Measurements from ENCODE around the gene B3GAT3. TPM values are rescaled to one million over a fixed set of nuclear protein-coding genes. Genes with fewer than 3 reads are reported as not detected.
A peak's percentile ranks its signal among the peaks of the same experiment; 100 is the strongest.

B3GAT3 gene
- total and polyA plus RNA-seq, 7 donors: 9.7 to 47.5 (median 16.1) TPM

- peak; percentile 100 for DNase-seq
- TF ChIP-seq POLR2AphosphoS5 (IDR thresholded peaks at IDR 0.05) (peak; percentile 83 to 97 (median 94)), POLR2A (IDR thresholded peaks at IDR 0.05) (peak; percentile 81 to 86), CTCF (IDR thresholded peaks at IDR 0.05) (no peak), EP300 (IDR thresholded peaks at IDR 0.05) (no peak)
- Histone ChIP-seq H3K36me3 (peaks cover 11 to 53% (median 26%) of the 10 kb centered on the region in 4 donors), H3K4me3 (peak within 1 kb of the TSS; percentile 63 to 98 (median 86)), H3K9me3 (no peaks in the 10 kb centered on the region), H3K27me3 (no peaks in the 10 kb centered on the region), H3K27ac (peak within 1 kb of the TSS; percentile 89 to 96 (median 94)), H3K4me1 (peaks cover 0 to 32% (median 23%) of the 10 kb centered on the region in 4 donors)
- 0% methylated on average over 73 of the region's 73 CpGs for WGBS, 2 donors
- intact Hi-C loops (cut with DNase I): loop anchor here (2.0 kb wide), 2 partner anchors 19 to 23 kb away; partner anchors contain the start of genes C11orf98 and CSKMT
Measured at GRCh38 chr11:62645946-62646824, 24.4 kb upstream of the B3GAT3 start, which contains the start of gene GANAB. TSS of gene GANAB (minus strand) at chr11:62646613. CDS start at chr11:62646599, 14 bp downstream.

GRCh38 chr11:62645671-62645945 lies 23.8 kb upstream of the B3GAT3 start:
- intact Hi-C loops (cut with DNase I): no loop called here
- peak overlapping the region; percentile 89 to 96 (median 94) for H3K27ac ChIP-seq

GRCh38 chr11:62644220-62644619 lies 22.4 kb upstream of the B3GAT3 start:
- WGBS, 2 donors: 54 to 79% methylated on average over 8 of the region's 8 CpGs
- Histone ChIP-seq H3K9me3 (no peaks in the 10 kb centered on the region), H3K27ac (peak overlapping the region in 1 of 4 donors; percentile 96), H3K4me3 (no peak overlapping the region), H3K27me3 (no peaks in the 10 kb centered on the region), H3K4me1 (peaks cover 0 to 32% (median 23%) of the 10 kb centered on the region in 4 donors), H3K36me3 (peaks cover 5 to 51% (median 23%) of the 10 kb centered on the region in 4 donors)
- TF ChIP-seq CTCF (IDR thresholded peaks at IDR 0.05) (no peak), POLR2AphosphoS5 (IDR thresholded peaks at IDR 0.05) (no peak), POLR2A (IDR thresholded peaks at IDR 0.05) (no peak), EP300 (IDR thresholded peaks at IDR 0.05) (no peak)
- DNase-seq: no peak
- intact Hi-C loops (cut with DNase I): no loop called here

More at GRCh38 chr11:62645671-62645945, 23.8 kb upstream of the B3GAT3 start:
- no peaks in the 10 kb centered on the region for H3K9me3 ChIP-seq
- peak overlapping the region; percentile 63 to 98 (median 86) for H3K4me3 ChIP-seq
- TF ChIP-seq POLR2A (IDR thresholded peaks at IDR 0.05) (no peak), CTCF (IDR thresholded peaks at IDR 0.05) (no peak), EP300 (IDR thresholded peaks at IDR 0.05) (no peak), POLR2AphosphoS5 (IDR thresholded peaks at IDR 0.05) (no peak)
- no peaks in the 10 kb centered on the region for H3K27me3 ChIP-seq
- WGBS, 2 donors: 5 to 11% methylated on average over 11 of the region's 11 CpGs
- peaks cover 11 to 53% (median 26%) of the 10 kb centered on the region in 4 donors for H3K36me3 ChIP-seq
- no peak for DNase-seq
- peaks cover 0 to 32% (median 23%) of the 10 kb centered on the region in 4 donors for H3K4me1 ChIP-seq

- no peak for DNase-seq
- WGBS, 2 donors: 63 to 85% methylated on average over 6 of the region's 6 CpGs
- Histone ChIP-seq H3K9me3 (no peaks in the 10 kb centered on the region), H3K27me3 (no peaks in the 10 kb centered on the region), H3K27ac (peak overlapping the region in 2 of 4 donors; percentile 10 to 30), H3K4me1 (peaks cover 0 to 8% (median 0%) of the 10 kb centered on the region in 4 donors), H3K4me3 (no peak overlapping the region), H3K36me3 (peaks cover 50 to 100% (median 85%) of the 10 kb centered on the region in 4 donors)
- no peak for TF ChIP-seq POLR2A (IDR thresholded peaks at IDR 0.05)
- no peak for TF ChIP-seq POLR2AphosphoS5 (IDR thresholded peaks at IDR 0.05)
- no peak for TF ChIP-seq EP300 (IDR thresholded peaks at IDR 0.05)
- intact Hi-C loops (cut with DNase I): no loop called here
Measured at GRCh38 chr11:62632492-62632891, 10.7 kb upstream of the B3GAT3 start.

- intact Hi-C loops (cut with DNase I): no loop called here
- no peak for TF ChIP-seq POLR2AphosphoS5 (IDR thresholded peaks at IDR 0.05)
- Histone ChIP-seq H3K36me3 (peaks cover 48 to 81% (median 67%) of the 10 kb centered on the region in 4 donors), H3K27me3 (no peaks in the 10 kb centered on the region), H3K9me3 (no peaks in the 10 kb centered on the region), H3K4me3 (no peak overlapping the region), H3K27ac (no peak overlapping the region), H3K4me1 (peaks cover 0 to 7% (median 0%) of the 10 kb centered on the region in 4 donors)
- no peak for DNase-seq
- WGBS, 2 donors: 85 to 89% methylated on average over 3 of the region's 3 CpGs
Measured at GRCh38 chr11:62627713-62628112, 5.9 kb upstream of the B3GAT3 start.
